Panc1 (cell line): ENCODE results near the gene TMCC1. TPM values are rescaled to one million over a fixed set of nuclear protein-coding genes. Genes with fewer than 3 reads are reported as not detected.

Source experiments
- ATAC-seq: fragments of 200-7000 bp; cut with Tn5 transposase; 2 replicates; pipeline ENCODE4 v1.9.1; 2020; ENCODE audit warnings: mild to moderate bottlenecking, moderate library complexity
- BruUV-seq: library from RNA; stranded (reverse); fragments of 400-500 nt; replicated peaks from 2 replicates; lab custom pipeline; 2021; lab: Mats Ljungman, UMichigan
- CTCF ChIA-PET: fragments of 300-600 bp; sonication (Branson Sonifier 250); formaldehyde crosslinking; loops from one replicate; lab custom pipeline; 2022; ENCODE audit warnings: antibody characterized with exemption; lab: Charles Lee
- POLR2A ChIA-PET: fragments of 300-600 bp; sonication (Branson Sonifier 250); formaldehyde crosslinking; loops from one replicate; lab custom pipeline; 2022; ENCODE audit warnings: antibody characterized with exemption; lab: Charles Lee
- DNase-seq: peaks from one replicate; pipeline ENCODE4 v3.0.0-alpha.2; 2010; ENCODE audit warnings: low read depth, low spot score
- H3K27ac ChIP-seq: 2 replicates; pipeline ENCODE4 v1.5.1; 2011; ENCODE audit warnings: mild to moderate bottlenecking, low read length, inconsistent platforms
- H3K27me3 ChIP-seq: fragments of 200-500 bp; sonication (Bioruptor generic); 2 replicates; pipeline ENCODE4 v1.6.0; 2014; ENCODE audit warnings: low read length, inconsistent platforms; ENCODE audit not compliant: control insufficient read depth, insufficient read depth
- H3K36me3 ChIP-seq: fragments of 200-500 bp; sonication (Bioruptor generic); 2 replicates; pipeline ENCODE4 v1.5.1; 2014; ENCODE audit warnings: inconsistent platforms, mild to moderate bottlenecking, low read length, moderate library complexity; ENCODE audit not compliant: control insufficient read depth, insufficient read depth
- H3K4me1 ChIP-seq: 2 replicates; pipeline ENCODE4 v1.5.1; 2011; ENCODE audit warnings: inconsistent platforms, mild to moderate bottlenecking, low read length, moderate library complexity; ENCODE audit not compliant: control insufficient read depth, insufficient read depth
- H3K4me3 ChIP-seq, 2 experiments: 2 replicates each; pipeline ENCODE4 v1.5.1; 2011 to 2012; ENCODE audit warnings: low read depth in 2 of 2, low read length in 2 of 2, mild to moderate bottlenecking in 2 of 2, inconsistent platforms in 1 of 2, moderate library complexity in 1 of 2
- H3K9me3 ChIP-seq: fragments of 200-500 bp; sonication (Bioruptor generic); 2 replicates; pipeline ENCODE4 v1.5.1; 2014; ENCODE audit warnings: low read depth, mild to moderate bottlenecking, inconsistent platforms, low read length, moderate library complexity; ENCODE audit not compliant: control insufficient read depth, insufficient read depth
- CTCF ChIP-seq: fragments of 450-650 bp; IDR thresholded peaks from 2 replicates; pipeline ENCODE4 v1.5.1; 2017; ENCODE audit warnings: mild to moderate bottlenecking
- POLR2AphosphoS5 ChIP-seq: IDR thresholded peaks from 2 replicates; pipeline ENCODE4 v1.6.1; 2012; ENCODE audit warnings: mild to moderate bottlenecking, low read depth, low read length, moderate library complexity
- REST ChIP-seq, 2 experiments: IDR thresholded peaks; 2 replicates each; pipeline ENCODE4 v1.6.1; 2011 to 2012; ENCODE audit warnings: low read depth in 2 of 2, control low read depth in 1 of 2, low read length in 1 of 2, mild to moderate bottlenecking in 1 of 2, moderate library complexity in 1 of 2; ENCODE audit not compliant: insufficient read depth in 1 of 2
- SIN3A ChIP-seq: IDR thresholded peaks from 2 replicates; pipeline ENCODE4 v1.6.1; 2012; ENCODE audit warnings: low read depth, mild to moderate bottlenecking, low read length, moderate library complexity, borderline replicate concordance; ENCODE audit not compliant: insufficient read depth
- TCF7L2 ChIP-seq: IDR thresholded peaks from 2 replicates; pipeline ENCODE4 v1.6.1; 2011; ENCODE audit warnings: mild to moderate bottlenecking, low read depth, low read length, inconsistent platforms
- in situ Hi-C: cut with HindIII; loops from 2 replicates; pipeline ENCODE4 v1.10.0; 2016; ENCODE audit warnings: low sequenced_read_pairs, low pct_unique_long_range_greater_than_20kb
- intact Hi-C: fragments of 100-400 bp; cut with micrococcal nuclease; formaldehyde crosslinking; loops from one replicate; pipeline ENCODE4 v1.10.0; 2022; ENCODE audit not compliant: unreplicated experiment
- total RNA-seq: library from RNA; stranded (reverse); gene quantifications from one replicate; pipeline ENCODE4 v1.2.1, GENCODE V29; 2021; ENCODE audit not compliant: unreplicated experiment

TMCC1 gene
- total RNA-seq, 1 experiment from 2014 or later: 33.2 TPM

DNA sequence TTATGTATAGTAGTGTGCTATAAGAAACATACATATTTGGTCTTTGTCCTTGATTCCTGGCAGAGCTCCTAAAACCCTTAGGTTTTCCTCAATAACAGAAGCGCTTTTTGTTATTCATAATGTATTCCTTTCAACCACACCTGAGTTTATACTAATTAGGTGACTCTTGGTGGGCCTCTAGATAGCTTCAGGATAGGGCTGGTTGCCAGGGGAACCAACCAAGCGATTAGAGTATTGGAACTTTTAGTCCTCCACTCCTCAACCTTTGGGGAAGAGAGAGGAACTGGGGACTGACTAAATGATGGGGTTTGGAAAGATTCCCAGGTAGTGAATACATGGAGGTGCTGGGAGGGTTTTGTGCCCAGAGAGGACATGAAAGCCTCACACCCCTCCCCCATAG, 24.6 kb downstream of the TMCC1 start:
- intact Hi-C loops: no loop called here
- CTCF ChIA-PET: no interaction called here
- H3K27me3 ChIP-seq: no peaks in the 10 kb centered on the region
- ATAC-seq: no peak
- H3K27ac ChIP-seq: no peak overlapping the region
- H3K4me1 ChIP-seq: no peaks in the 10 kb centered on the region
- in situ Hi-C loops: no loop called here
- no peak overlapping the region for H3K4me3 ChIP-seq
- POLR2A ChIA-PET: no interaction called here
- no TSS peak for BruUV-seq
- TF ChIP-seq REST (IDR thresholded peaks at IDR 0.05; ENCODE audit: insufficient read depth in 1 of 2, low read depth in 2 of 2, low read length in 1 of 2) (no peak), POLR2AphosphoS5 (no peak), TCF7L2 (no peak)
- H3K9me3 ChIP-seq: no peaks in the 10 kb centered on the region
- no peaks in the 10 kb centered on the region for H3K36me3 ChIP-seq
- no peak for DNase-seq

DNA sequence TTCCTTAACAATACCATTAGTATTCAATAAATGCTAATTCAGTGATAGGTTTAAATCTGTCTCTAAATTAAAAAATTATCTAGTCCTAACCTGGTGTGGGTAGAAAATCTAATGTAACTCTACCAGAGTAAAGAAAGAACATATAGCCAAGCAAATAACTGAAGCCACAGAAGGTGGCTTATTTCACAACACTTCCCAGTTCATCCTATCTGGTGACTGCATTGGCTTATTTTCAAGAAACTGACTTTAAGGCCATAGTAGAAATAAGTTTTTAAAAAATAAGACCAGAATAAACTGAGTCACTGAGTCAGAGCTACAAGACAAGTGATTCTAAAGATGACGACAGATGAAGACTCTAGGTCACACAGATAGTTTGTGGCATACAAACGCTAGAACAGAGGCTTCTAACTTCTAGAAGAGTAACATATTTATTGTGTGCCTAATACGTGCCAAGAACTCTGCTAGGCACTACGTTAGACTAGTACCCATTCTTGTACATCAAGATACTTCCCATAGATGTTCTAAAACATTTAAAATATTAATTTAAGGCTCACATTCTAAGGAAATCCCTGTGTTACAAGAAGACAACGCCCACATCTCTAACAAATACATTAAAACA, 25.9 kb downstream of the TMCC1 start:
- no peaks in the 10 kb centered on the region for H3K36me3 ChIP-seq
- ATAC-seq: no peak
- no peaks in the 10 kb centered on the region for H3K27me3 ChIP-seq
- no peaks in the 10 kb centered on the region for H3K9me3 ChIP-seq
- BruUV-seq: no TSS peak
- CTCF ChIA-PET: interaction anchor here (0.6 kb wide), 1 partner anchor 38 kb away, joined by 3 read pairs; no protein-coding TSS in a partner anchor
- H3K4me1 ChIP-seq: no peaks in the 10 kb centered on the region
- in situ Hi-C loops (no loop called here), intact Hi-C loops (no loop called here)
- H3K4me3 ChIP-seq: no peak overlapping the region
- DNase-seq: no peak
- TF ChIP-seq CTCF: no peak
- TF ChIP-seq POLR2AphosphoS5: no peak
- no peak for TF ChIP-seq TCF7L2
- TF ChIP-seq SIN3A: no peak
- no peak for TF ChIP-seq REST (IDR thresholded peaks at IDR 0.05; ENCODE audit: insufficient read depth in 1 of 2, low read depth in 2 of 2, low read length in 1 of 2)
- no peak overlapping the region for H3K27ac ChIP-seq
- POLR2A ChIA-PET: no interaction called here
